Measurements from ENCODE around the gene CNGB1. TPM values are rescaled to one million over a fixed set of nuclear protein-coding genes. Genes with fewer than 3 reads are reported as not detected.

The CNGB1 gene
- total and polyA plus RNA-seq, 2 of the 13 experiments (the other 11 are each of a cell fraction or from before 2014, with no cell fraction given) = 0.02 to 0.15 TPM

GRCh38 chr16:57956270-57956808 is 14.6 kb downstream of the CNGB1 start:
- Histone ChIP-seq H3K27me3 (ENCODE audit: control insufficient read depth in 1 of 2, insufficient read depth in 2 of 2, low read length in 2 of 2) (peaks cover 5 to 53% of the 10 kb centered on the region in 2 experiments; a peak in 4 of 5 replicates), H3K4me3 (replicated peaks in 1 of 3; ENCODE audit: insufficient read depth in 1 of 3, low read depth in 2 of 3, low read length in 3 of 3) (peak overlapping the region in 1 of 3 experiments; percentile 61; a peak in 1 of 6 replicates), H3K9me3 (ENCODE audit: low read length) (no peaks in the 10 kb centered on the region), H3K79me2 (ENCODE audit: insufficient read depth, low read length) (no peaks in the 10 kb centered on the region), H3K9ac (ENCODE audit: insufficient read depth, low read depth, low read length) (no peak overlapping the region), H3K27ac (ENCODE audit: extremely low read length, insufficient read depth, low read length) (no peak overlapping the region), H4K20me1 (ENCODE audit: insufficient read depth, low read length) (no peaks in the 10 kb centered on the region), H2AFZ (ENCODE audit: low read length) (no peak overlapping the region), H3K36me3 (replicated peaks in 1 of 2; ENCODE audit: control insufficient read depth in 1 of 2, insufficient read depth in 2 of 2, low read length in 2 of 2) (no peaks in the 10 kb centered on the region), H3K4me2 (ENCODE audit: low read depth, low read length) (peak overlapping the region; percentile 82), H3K4me1 (ENCODE audit: insufficient read depth, low read length) (peaks cover 30% of the 10 kb centered on the region)
- DNase-seq (ENCODE audit: low spot score) (no peak), ATAC-seq (peak; percentile 18), FAIRE-seq (no peak)
- WGBS (ENCODE audit: low lambda C conversion rate) = 29% methylated on average over 8 of the region's 8 CpGs
- intact Hi-C loops (cut with micrococcal nuclease; ENCODE audit: unreplicated experiment) = no loop called here
- no TSS peak for BruUV-seq (replicated peaks)
- POLR2A ChIA-PET = no interaction called here
- in situ Hi-C loops (cut with HindIII; ENCODE audit: extremely low pct_ligation_motif_present, low pct_unique_long_range_greater_than_20kb) = no loop called here
- CTCF ChIA-PET (ENCODE audit: low intra/inter-chr PET ratio, low total read pairs) = no interaction called here
- TF ChIP-seq ZNF768 (CRISPR knock-in tag; IDR thresholded peaks at IDR 0.05) (0 out of 2 replicates have a peak, but pooled peaks have one; percentile 51), ZNF605 (CRISPR knock-in tag; IDR thresholded peaks at IDR 0.05) (no peak), ZNF550 (CRISPR knock-in tag; IDR thresholded peaks at IDR 0.05; ENCODE audit: borderline replicate concordance) (0 out of 2 replicates have a peak, but pooled peaks have one; percentile 26), TCF12 (IDR thresholded peaks at IDR 0.05) (no peak), TCF12 (CRISPR knock-in tag; IDR thresholded peaks at IDR 0.05) (no peak), ZSCAN22 (CRISPR knock-in tag; IDR thresholded peaks at IDR 0.05) (peak; percentile 74; the same call in 1 of the 2 replicates), MED1 (CRISPR knock-in tag; IDR thresholded peaks at IDR 0.05) (no peak), ZNF501 (CRISPR knock-in tag; IDR thresholded peaks at IDR 0.05) (0 out of 2 replicates have a peak, but pooled peaks have one; percentile 6), UBTF (CRISPR knock-in tag; IDR thresholded peaks at IDR 0.05) (0 out of 2 replicates have a peak, but pooled peaks have one; percentile 28), FOXJ3 (CRISPR knock-in tag; IDR thresholded peaks at IDR 0.05; ENCODE audit: borderline replicate concordance) (no peak), CERS6 (CRISPR knock-in tag; IDR thresholded peaks at IDR 0.05) (no peak)
- TF ChIP-seq, protein P1, sequence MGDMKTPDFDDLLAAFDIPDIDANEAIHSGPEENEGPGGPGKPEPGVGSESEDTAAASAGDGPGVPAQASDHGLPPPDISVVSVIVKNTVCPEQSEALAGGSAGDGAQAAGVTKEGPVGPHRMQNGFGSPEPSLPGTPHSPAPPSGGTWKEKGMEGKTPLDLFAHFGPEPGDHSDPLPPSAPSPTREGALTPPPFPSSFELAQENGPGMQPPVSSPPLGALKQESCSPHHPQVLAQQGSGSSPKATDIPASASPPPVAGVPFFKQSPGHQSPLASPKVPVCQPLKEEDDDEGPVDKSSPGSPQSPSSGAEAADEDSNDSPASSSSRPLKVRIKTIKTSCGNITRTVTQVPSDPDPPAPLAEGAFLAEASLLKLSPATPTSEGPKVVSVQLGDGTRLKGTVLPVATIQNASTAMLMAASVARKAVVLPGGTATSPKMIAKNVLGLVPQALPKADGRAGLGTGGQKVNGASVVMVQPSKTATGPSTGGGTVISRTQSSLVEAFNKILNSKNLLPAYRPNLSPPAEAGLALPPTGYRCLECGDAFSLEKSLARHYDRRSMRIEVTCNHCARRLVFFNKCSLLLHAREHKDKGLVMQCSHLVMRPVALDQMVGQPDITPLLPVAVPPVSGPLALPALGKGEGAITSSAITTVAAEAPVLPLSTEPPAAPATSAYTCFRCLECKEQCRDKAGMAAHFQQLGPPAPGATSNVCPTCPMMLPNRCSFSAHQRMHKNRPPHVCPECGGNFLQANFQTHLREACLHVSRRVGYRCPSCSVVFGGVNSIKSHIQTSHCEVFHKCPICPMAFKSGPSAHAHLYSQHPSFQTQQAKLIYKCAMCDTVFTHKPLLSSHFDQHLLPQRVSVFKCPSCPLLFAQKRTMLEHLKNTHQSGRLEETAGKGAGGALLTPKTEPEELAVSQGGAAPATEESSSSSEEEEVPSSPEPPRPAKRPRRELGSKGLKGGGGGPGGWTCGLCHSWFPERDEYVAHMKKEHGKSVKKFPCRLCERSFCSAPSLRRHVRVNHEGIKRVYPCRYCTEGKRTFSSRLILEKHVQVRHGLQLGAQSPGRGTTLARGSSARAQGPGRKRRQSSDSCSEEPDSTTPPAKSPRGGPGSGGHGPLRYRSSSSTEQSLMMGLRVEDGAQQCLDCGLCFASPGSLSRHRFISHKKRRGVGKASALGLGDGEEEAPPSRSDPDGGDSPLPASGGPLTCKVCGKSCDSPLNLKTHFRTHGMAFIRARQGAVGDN (CRISPR knock-in tag; IDR thresholded peaks at IDR 0.05) = 0 out of 2 replicates have a peak, but pooled peaks have one; percentile 19
- TF ChIP-seq, protein P2, sequence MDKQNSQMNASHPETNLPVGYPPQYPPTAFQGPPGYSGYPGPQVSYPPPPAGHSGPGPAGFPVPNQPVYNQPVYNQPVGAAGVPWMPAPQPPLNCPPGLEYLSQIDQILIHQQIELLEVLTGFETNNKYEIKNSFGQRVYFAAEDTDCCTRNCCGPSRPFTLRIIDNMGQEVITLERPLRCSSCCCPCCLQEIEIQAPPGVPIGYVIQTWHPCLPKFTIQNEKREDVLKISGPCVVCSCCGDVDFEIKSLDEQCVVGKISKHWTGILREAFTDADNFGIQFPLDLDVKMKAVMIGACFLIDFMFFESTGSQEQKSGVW (CRISPR knock-in tag; IDR thresholded peaks at IDR 0.05; ENCODE audit: borderline replicate concordance) = no peak

Measured in HepG2 (cell line).